GM23338 (cell line): ENCODE data around the gene NTM. TPM values are rescaled to one million over a fixed set of nuclear protein-coding genes. Genes with fewer than 3 reads are reported as not detected.

Source experiments
- ATAC-seq: fragments of 200-7000 bp; cut with Tn5 transposase; 3 replicates; pipeline ENCODE4 v1.9.1; 2020
- DNase-seq: peaks from one replicate; pipeline ENCODE4 v3.0.0-alpha.2; 2015; ENCODE audit warnings: low spot score
- H2AFZ ChIP-seq: fragments of 200-600 bp; sonication (generic); 2 replicates; pipeline ENCODE4 v1.8.0; 2016; ENCODE audit warnings: antibody characterized with exemption, mild to moderate bottlenecking, moderate library complexity
- H3F3A ChIP-seq: fragments of 200-600 bp; sonication (generic); replicated peaks from 2 replicates; pipeline ENCODE4 v1.8.0; 2017; ENCODE audit warnings: antibody characterized with exemption, mixed run types, low read depth
- H3K27ac ChIP-seq: fragments of 200-600 bp; sonication (generic); 2 replicates; pipeline ENCODE4 v1.6.1; 2016; ENCODE audit warnings: low read depth
- H3K27me3 ChIP-seq: fragments of 200-600 bp; sonication (generic); 2 replicates; pipeline ENCODE4 v1.8.0; 2016; ENCODE audit warnings: mild to moderate bottlenecking, mixed run types, moderate library complexity; ENCODE audit not compliant: insufficient read depth
- H3K36me3 ChIP-seq: fragments of 200-600 bp; sonication (generic); 2 replicates; pipeline ENCODE4 v1.8.0; 2016; ENCODE audit warnings: mild to moderate bottlenecking; ENCODE audit not compliant: insufficient read depth
- H3K4me1 ChIP-seq: fragments of 200-600 bp; sonication (generic); 2 replicates; pipeline ENCODE4 v1.8.0; 2016; ENCODE audit warnings: mild to moderate bottlenecking, moderate library complexity; ENCODE audit not compliant: insufficient read depth
- H3K4me2 ChIP-seq: fragments of 200-600 bp; sonication (generic); 2 replicates; pipeline ENCODE4 v1.7.1; 2017; ENCODE audit warnings: mixed run types
- H3K4me3 ChIP-seq: fragments of 200-600 bp; sonication (generic); 2 replicates; pipeline ENCODE4 v1.6.1; 2016; ENCODE audit warnings: mixed run types
- H3K79me2 ChIP-seq: fragments of 200-600 bp; sonication (generic); replicated peaks from 2 replicates; pipeline ENCODE4 v1.8.0; 2017; ENCODE audit warnings: mild to moderate bottlenecking; ENCODE audit not compliant: insufficient read depth
- H3K9me2 ChIP-seq: fragments of 200-600 bp; sonication (generic); 2 replicates; pipeline ENCODE4 v1.8.0; 2017; ENCODE audit not compliant: insufficient read depth
- H4K20me1 ChIP-seq: fragments of 200-600 bp; sonication (generic); replicated peaks from 2 replicates; pipeline ENCODE4 v1.8.0; 2017; ENCODE audit warnings: mild to moderate bottlenecking; ENCODE audit not compliant: insufficient read depth
- H3K27ac Mint-ChIP-seq: 2 replicates; pipeline ENCODE4 v1.8.0; 2020; ENCODE audit warnings: inconsistent platforms, mild to moderate bottlenecking, moderate library complexity, mixed read lengths
- H3K27me3 Mint-ChIP-seq: 3 replicates; pipeline ENCODE4 v1.8.0; 2022; ENCODE audit warnings: low read depth, mild to moderate bottlenecking, moderate library complexity, mixed read lengths, inconsistent platforms; ENCODE audit not compliant: insufficient read depth, poor library complexity
- H3K36me3 Mint-ChIP-seq: 3 replicates; pipeline ENCODE4 v1.8.0; 2021; ENCODE audit warnings: low read depth, mild to moderate bottlenecking, inconsistent platforms, moderate library complexity, mixed read lengths
- H3K4me1 Mint-ChIP-seq: 3 replicates; pipeline ENCODE4 v1.8.0; 2020; ENCODE audit warnings: mild to moderate bottlenecking, inconsistent platforms, mixed read lengths
- H3K4me3 Mint-ChIP-seq: 3 replicates; pipeline ENCODE4 v1.8.0; 2021; ENCODE audit warnings: moderate library complexity, mild to moderate bottlenecking, inconsistent platforms, mixed read lengths
- H3K9me3 Mint-ChIP-seq: 3 replicates; pipeline ENCODE4 v1.8.0; 2020; ENCODE audit warnings: moderate library complexity, mild to moderate bottlenecking, inconsistent platforms, mixed read lengths
- CREB1 ChIP-seq: fragments of 250-450 bp; sonication (Bioruptor Pico); IDR thresholded peaks from 2 replicates; pipeline ENCODE4 v1.5.0; 2020; ENCODE audit warnings: low read depth, mild to moderate bottlenecking, moderate library complexity
- EZH2phosphoT487 ChIP-seq: fragments of 200-600 bp; sonication (generic); IDR thresholded peaks from one replicate; pipeline ENCODE4 v1.8.1; 2018; ENCODE audit warnings: antibody characterized with exemption; ENCODE audit not compliant: unreplicated experiment
- JUNB ChIP-seq: IDR thresholded peaks from one replicate; pipeline ENCODE4 v1.6.1; 2016; ENCODE audit warnings: antibody characterized with exemption; ENCODE audit not compliant: unreplicated experiment
- STAT1 ChIP-seq: IDR thresholded peaks from one replicate; pipeline ENCODE4 v1.6.1; 2016; ENCODE audit warnings: antibody characterized with exemption; ENCODE audit not compliant: unreplicated experiment
- ZNF331 ChIP-seq: fragments of 250-450 bp; sonication (Bioruptor Pico); IDR thresholded peaks from 2 replicates; pipeline ENCODE4 v1.5.0; 2020; ENCODE audit warnings: low read depth, mild to moderate bottlenecking, moderate library complexity
- ZNF462 ChIP-seq: fragments of 250-450 bp; sonication (Bioruptor Pico); IDR thresholded peaks from 2 replicates; pipeline ENCODE4 v1.5.0; 2020; ENCODE audit warnings: mild to moderate bottlenecking, moderate library complexity
- polyA plus RNA-seq: library from polyadenylated mRNA; unstranded; fragments of >200 nt; fragmentation: Nextera tagmentation; extraction: Ambion mirVana; gene quantifications from 2 replicates; pipeline ENCODE4 v1.2.1, GENCODE V29; 2016
- total RNA-seq: library from RNA; depleted of rRNA; stranded (reverse); fragments of >200 nt; shearing (Covaris generic); gene quantifications from 2 replicates; pipeline ENCODE4 v1.2.3, GENCODE V29; 2014
- TF ChIP-seq, protein P1 (sequence below), 2 experiments: fragments of 200-600 bp in 1 of 2; sonication (generic) in 1 of 2; conservative IDR thresholded peaks; 2 replicates each; pipeline versions ENCODE4 v1.5.1 to v1.6.1; 2016 to 2017; ENCODE audit warnings: antibody characterized with exemption in 2 of 2, low read depth in 2 of 2, mild to moderate bottlenecking in 2 of 2, moderate library complexity in 1 of 2
- TF ChIP-seq, protein P2 (sequence below): IDR thresholded peaks from 2 replicates; pipeline ENCODE4 v1.6.1; 2016; ENCODE audit warnings: antibody characterized with exemption

Gene NTM
- total and polyA plus RNA-seq, 2 experiments from 2014 or later: 10.6 to 14.6 TPM

DNA sequence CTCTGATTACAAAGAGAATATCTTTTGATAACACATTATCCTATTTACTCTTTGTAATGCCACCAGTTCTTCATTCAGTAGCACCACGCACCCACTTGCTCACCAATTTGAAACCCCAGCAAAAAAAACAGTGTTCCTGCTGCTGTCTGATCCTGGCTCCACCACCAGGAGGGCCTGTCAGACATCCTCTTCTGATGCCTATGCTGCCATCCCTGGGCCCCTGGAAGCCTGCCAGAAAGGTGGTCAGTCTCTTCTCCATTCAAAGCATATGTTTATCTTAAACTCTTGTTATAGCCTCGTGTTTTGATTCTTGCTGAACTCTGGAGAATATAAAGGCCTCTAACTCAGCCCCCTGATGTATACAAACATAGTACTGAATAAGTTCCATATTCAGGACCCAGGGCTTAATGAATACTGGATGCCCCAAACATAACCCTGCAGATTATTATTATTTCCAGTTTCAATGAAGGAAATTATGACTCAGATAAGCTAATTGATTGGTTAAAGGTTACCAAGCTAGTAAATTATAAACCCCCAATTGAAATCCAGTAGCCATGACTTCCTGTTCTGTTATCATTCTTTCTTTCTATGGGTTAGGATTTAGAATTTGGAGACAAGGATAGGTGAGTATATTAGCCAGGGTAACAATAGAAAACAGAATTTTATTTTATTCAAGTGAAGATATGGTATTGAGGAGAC is 116.7 kb downstream of the NTM start (continued):
- TF ChIP-seq JUNB: no peak
- TF ChIP-seq, protein P1, sequence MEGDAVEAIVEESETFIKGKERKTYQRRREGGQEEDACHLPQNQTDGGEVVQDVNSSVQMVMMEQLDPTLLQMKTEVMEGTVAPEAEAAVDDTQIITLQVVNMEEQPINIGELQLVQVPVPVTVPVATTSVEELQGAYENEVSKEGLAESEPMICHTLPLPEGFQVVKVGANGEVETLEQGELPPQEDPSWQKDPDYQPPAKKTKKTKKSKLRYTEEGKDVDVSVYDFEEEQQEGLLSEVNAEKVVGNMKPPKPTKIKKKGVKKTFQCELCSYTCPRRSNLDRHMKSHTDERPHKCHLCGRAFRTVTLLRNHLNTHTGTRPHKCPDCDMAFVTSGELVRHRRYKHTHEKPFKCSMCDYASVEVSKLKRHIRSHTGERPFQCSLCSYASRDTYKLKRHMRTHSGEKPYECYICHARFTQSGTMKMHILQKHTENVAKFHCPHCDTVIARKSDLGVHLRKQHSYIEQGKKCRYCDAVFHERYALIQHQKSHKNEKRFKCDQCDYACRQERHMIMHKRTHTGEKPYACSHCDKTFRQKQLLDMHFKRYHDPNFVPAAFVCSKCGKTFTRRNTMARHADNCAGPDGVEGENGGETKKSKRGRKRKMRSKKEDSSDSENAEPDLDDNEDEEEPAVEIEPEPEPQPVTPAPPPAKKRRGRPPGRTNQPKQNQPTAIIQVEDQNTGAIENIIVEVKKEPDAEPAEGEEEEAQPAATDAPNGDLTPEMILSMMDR (conservative IDR thresholded peaks at IDR 0.05; ENCODE audit: low read depth in 2 of 2): no peak

GRCh38 chr11:131488238-131488637 is 117.8 kb downstream of the NTM start:
- H3K9me3 Mint-ChIP-seq: no peaks in the 10 kb centered on the region
- H3K4me1 ChIP-seq: peaks cover 6% of the 10 kb centered on the region
- 0 out of 2 replicates have a peak, but pooled peaks cover 5% of the 10 kb centered on the region for H4K20me1 ChIP-seq
- no peak overlapping the region for H2AFZ ChIP-seq
- peaks cover 14% of the 10 kb centered on the region for H3K4me1 Mint-ChIP-seq
- no peaks in the 10 kb centered on the region for H3K27me3 Mint-ChIP-seq
- no peak overlapping the region for H3K4me3 Mint-ChIP-seq
- no peak for DNase-seq
- H3K4me2 ChIP-seq: no peak overlapping the region
- no peak for TF ChIP-seq STAT1
- TF ChIP-seq, protein P2, sequence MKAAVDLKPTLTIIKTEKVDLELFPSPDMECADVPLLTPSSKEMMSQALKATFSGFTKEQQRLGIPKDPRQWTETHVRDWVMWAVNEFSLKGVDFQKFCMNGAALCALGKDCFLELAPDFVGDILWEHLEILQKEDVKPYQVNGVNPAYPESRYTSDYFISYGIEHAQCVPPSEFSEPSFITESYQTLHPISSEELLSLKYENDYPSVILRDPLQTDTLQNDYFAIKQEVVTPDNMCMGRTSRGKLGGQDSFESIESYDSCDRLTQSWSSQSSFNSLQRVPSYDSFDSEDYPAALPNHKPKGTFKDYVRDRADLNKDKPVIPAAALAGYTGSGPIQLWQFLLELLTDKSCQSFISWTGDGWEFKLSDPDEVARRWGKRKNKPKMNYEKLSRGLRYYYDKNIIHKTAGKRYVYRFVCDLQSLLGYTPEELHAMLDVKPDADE: no peak
- TF ChIP-seq ZNF331 (CRISPR knock-in tag): no peak
- TF ChIP-seq EZH2phosphoT487: no peak
- no peak for TF ChIP-seq ZNF462 (CRISPR knock-in tag)
- no peak for TF ChIP-seq JUNB
- TF ChIP-seq, protein P1 (conservative IDR thresholded peaks at IDR 0.05; ENCODE audit: low read depth in 2 of 2): no peak
- TF ChIP-seq CREB1: no peak
- H3K27ac Mint-ChIP-seq: no peak overlapping the region
- H3K27ac ChIP-seq: no peak overlapping the region
- H3K79me2 ChIP-seq: no peaks in the 10 kb centered on the region
- ATAC-seq: no peak
- no peaks in the 10 kb centered on the region for H3K36me3 ChIP-seq
- no peak overlapping the region for H3K4me3 ChIP-seq
- H3F3A ChIP-seq: no peaks in the 10 kb centered on the region
- no peaks in the 10 kb centered on the region for H3K27me3 ChIP-seq
- H3K36me3 Mint-ChIP-seq: no peaks in the 10 kb centered on the region
- H3K9me2 ChIP-seq: peaks cover 5% of the 10 kb centered on the region
